Testis (tissue), 3 donors: ENCODE measurements around the gene SEMA3D. TPM values are rescaled to one million over a fixed set of nuclear protein-coding genes. Genes with fewer than 3 reads are reported as not detected.

Experiments used
- DNase-seq: peaks from one replicate; pipeline ENCODE4 v3.0.0-alpha.2; 2019
- H3K27ac ChIP-seq, 2 donors: fragments of 200-600 bp; sonication (generic); one replicate each; pipeline ENCODE4 v1.5.1; 2019
- H3K27me3 ChIP-seq: fragments of 200-600 bp; sonication (generic); one replicate; pipeline ENCODE4 v1.5.1; 2019
- H3K36me3 ChIP-seq: fragments of 200-600 bp; sonication (generic); one replicate; pipeline ENCODE4 v1.5.1; 2017; ENCODE audit warnings: low read depth; ENCODE audit errors: missing control alignments
- H3K4me1 ChIP-seq: fragments of 200-600 bp; sonication (generic); one replicate; pipeline ENCODE4 v1.5.1; 2019
- H3K4me3 ChIP-seq, 2 donors: fragments of 200-600 bp; sonication (generic); one replicate each; pipeline ENCODE4 v1.5.1; 2017 to 2019
- H3K9me3 ChIP-seq: fragments of 200-600 bp; sonication (generic); one replicate; pipeline ENCODE4 v1.5.1; 2017
- CTCF ChIP-seq, 3 experiments: fragments of 450-650 bp in 2 of 3; fragments of 200-600 bp in 1 of 3; sonication (generic) in 1 of 3; IDR thresholded peaks; one replicate each; pipeline ENCODE4 v1.5.1; 2016 to 2019; ENCODE audit warnings: antibody characterized with exemption in 3 of 3, mild to moderate bottlenecking in 2 of 3, moderate library complexity in 1 of 3
- POLR2A ChIP-seq: fragments of 450-650 bp; IDR thresholded peaks from one replicate; pipeline ENCODE4 v1.6.1; 2017; ENCODE audit warnings: antibody characterized with exemption, mild to moderate bottlenecking, moderate library complexity
- WGBS, 2 donors: methylation state at CpG; one replicate each; pipeline ENCODE4 v1.1.5; 2018; 5-methylcytosine and 5-hydroxymethylcytosine counted together
- intact Hi-C: fragments of 100-400 bp; cut with DNase I; formaldehyde crosslinking; loops from one replicate; pipeline ENCODE4 v1.15.1; 2023; ENCODE audit warnings: low total_unique reads
- polyA plus RNA-seq: library from polyadenylated mRNA; stranded (reverse); fragments of 350-450 nt; fragmentation: Illumina TruSeq; extraction: RNeasy Lipid Tissue Mini Kit (QIAGEN cat#74804); gene quantifications from one replicate; pipeline ENCODE4 v1.2.3, GENCODE V29; 2014; ENCODE audit warnings: low read depth, low replicate concordance; ENCODE audit not compliant: insufficient read depth
- total RNA-seq, 2 donors: library from RNA; depleted of rRNA; stranded (reverse); fragments of >200 nt; gene quantifications; one replicate each; pipeline ENCODE4 v1.2.3, GENCODE V29; 2016

Gene SEMA3D
- total and polyA plus RNA-seq, 3 donors from 2014 or later: 7.3 to 11.5 (median 7.5) TPM

- WGBS, 2 donors: 91 to 100% methylated on average over 1 of the region's 1 CpG
- intact Hi-C loops: no loop called here
- no peak overlapping the region for H3K27ac ChIP-seq
- H3K4me3 ChIP-seq: no peak overlapping the region
- no peaks in the 10 kb centered on the region for H3K9me3 ChIP-seq
- H3K27me3 ChIP-seq: no peaks in the 10 kb centered on the region
- H3K36me3 ChIP-seq: no peaks in the 10 kb centered on the region
- no peak for DNase-seq
- H3K4me1 ChIP-seq: no peaks in the 10 kb centered on the region
- TF ChIP-seq POLR2A: no peak
- TF ChIP-seq CTCF (IDR thresholded peaks at IDR 0.05): no peak
Measured at GRCh38 chr7:85052894-85053293, 134.0 kb downstream of the SEMA3D start.

GRCh38 chr7:85052056-85052737 lies 134.7 kb downstream of the SEMA3D start:
- H3K27ac ChIP-seq: no peak overlapping the region
- no peaks in the 10 kb centered on the region for H3K9me3 ChIP-seq
- DNase-seq: no peak
- no peaks in the 10 kb centered on the region for H3K4me1 ChIP-seq
- WGBS, 2 donors: 81 to 84% methylated on average over 4 of the region's 4 CpGs
- intact Hi-C loops: no loop called here
- no peaks in the 10 kb centered on the region for H3K27me3 ChIP-seq
- TF ChIP-seq POLR2A: no peak
- no peak for TF ChIP-seq CTCF (IDR thresholded peaks at IDR 0.05)
- no peaks in the 10 kb centered on the region for H3K36me3 ChIP-seq
- H3K4me3 ChIP-seq: no peak overlapping the region

- intact Hi-C loops: no loop called here
- no peak for DNase-seq
- no peaks in the 10 kb centered on the region for H3K9me3 ChIP-seq
- H3K4me3 ChIP-seq: no peak overlapping the region
- H3K27me3 ChIP-seq: no peaks in the 10 kb centered on the region
- no peaks in the 10 kb centered on the region for H3K36me3 ChIP-seq
- no peaks in the 10 kb centered on the region for H3K4me1 ChIP-seq
- 90% methylated on average over 1 of the region's 1 CpG for WGBS, 2 donors
- H3K27ac ChIP-seq: no peak overlapping the region
- TF ChIP-seq CTCF (IDR thresholded peaks at IDR 0.05) (no peak), POLR2A (no peak)
Measured at GRCh38 chr7:85046534-85046933, 140.3 kb downstream of the SEMA3D start.

GRCh38 chr7:85041605-85042216 lies 145.1 kb downstream of the SEMA3D start:
- Histone ChIP-seq H3K4me3 (no peak overlapping the region), H3K9me3 (no peaks in the 10 kb centered on the region), H3K36me3 (no peaks in the 10 kb centered on the region), H3K27ac (no peak overlapping the region), H3K4me1 (no peaks in the 10 kb centered on the region), H3K27me3 (no peaks in the 10 kb centered on the region)
- WGBS, 2 donors: 70 to 71% methylated on average over 6 of the region's 6 CpGs
- TF ChIP-seq POLR2A (no peak), CTCF (IDR thresholded peaks at IDR 0.05) (peak; percentile 55 to 64 (median 63))
- DNase-seq: peak; percentile 84
- intact Hi-C loops: loop anchor here (5.0 kb wide), 1 partner anchor 146 kb away; the partner anchor contains the start of gene SEMA3D
